Right hindlimb (tissue), 1 donor: ENCODE measurements around the gene TOP1.
A peak's percentile ranks its signal among the peaks of the same experiment; 100 is the strongest.

Experiments used
- DNase-seq: peaks from one replicate; pipeline ENCODE4 v3.0.0-alpha.2; 2018

The TOP1 gene

GRCh38 chr20:41004531-41005360, 23.9 kb upstream of the TOP1 start:
- peak; percentile 35 for DNase-seq

DNA sequence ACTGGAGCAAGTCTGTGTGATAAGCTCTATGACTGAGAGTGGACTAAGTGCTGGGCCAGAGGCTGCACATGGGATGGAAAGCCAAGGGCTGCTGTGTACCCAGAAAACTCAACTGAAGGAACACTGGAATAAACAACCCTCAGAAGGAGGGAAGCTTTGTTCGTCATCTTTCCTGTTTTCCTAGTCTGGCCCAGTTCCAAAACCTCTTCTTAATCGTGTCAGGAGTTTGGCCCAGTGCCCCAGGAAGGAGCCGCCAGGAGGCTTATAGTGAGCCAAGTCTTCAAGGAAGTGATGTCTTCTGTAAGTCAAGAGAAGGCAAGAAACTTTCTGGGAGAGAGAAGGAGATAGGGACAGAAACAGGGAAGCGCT, 23.3 kb upstream of the TOP1 start:
- peak; percentile 80 for DNase-seq

DNA sequence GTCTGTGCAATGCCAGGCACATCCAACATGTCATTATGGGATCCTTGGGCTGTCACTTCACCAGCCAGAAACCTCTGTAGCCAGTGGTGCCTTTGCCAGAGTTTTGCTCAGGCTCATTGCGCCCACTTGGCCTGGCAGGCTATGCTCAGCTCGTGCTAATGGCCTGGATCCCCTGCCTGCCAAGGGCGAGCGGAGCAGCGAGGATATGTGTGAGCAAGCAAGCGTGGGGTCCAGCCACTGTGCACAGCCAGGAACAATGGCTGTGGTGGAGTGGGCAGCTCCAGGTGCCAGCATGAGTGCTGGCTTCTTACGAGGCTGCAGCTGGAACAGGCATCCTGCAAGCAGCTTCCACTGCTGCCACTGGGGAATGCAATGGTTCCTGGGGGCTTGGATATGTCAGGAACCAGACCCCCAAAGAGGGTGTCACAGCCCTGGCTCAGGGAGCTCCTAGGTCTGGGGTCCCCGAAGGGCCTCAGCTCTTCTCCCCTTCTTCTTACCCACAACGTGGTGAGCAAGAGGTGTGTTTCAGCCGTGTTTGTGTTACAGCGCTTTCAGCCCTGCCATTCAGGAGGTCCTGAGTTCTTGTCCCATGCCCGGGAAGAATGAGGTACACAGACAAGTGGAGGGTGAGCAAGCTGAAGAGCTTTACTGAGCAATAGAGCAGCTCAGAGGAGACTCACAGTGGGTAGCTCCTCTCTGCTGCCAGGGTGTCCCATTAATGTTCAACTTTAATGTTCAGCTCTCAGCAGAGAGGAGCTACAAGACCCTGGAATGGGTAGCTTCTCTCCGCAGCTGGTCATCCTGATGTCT, 22.3 kb upstream of the TOP1 start:
- no peak for DNase-seq

DNA sequence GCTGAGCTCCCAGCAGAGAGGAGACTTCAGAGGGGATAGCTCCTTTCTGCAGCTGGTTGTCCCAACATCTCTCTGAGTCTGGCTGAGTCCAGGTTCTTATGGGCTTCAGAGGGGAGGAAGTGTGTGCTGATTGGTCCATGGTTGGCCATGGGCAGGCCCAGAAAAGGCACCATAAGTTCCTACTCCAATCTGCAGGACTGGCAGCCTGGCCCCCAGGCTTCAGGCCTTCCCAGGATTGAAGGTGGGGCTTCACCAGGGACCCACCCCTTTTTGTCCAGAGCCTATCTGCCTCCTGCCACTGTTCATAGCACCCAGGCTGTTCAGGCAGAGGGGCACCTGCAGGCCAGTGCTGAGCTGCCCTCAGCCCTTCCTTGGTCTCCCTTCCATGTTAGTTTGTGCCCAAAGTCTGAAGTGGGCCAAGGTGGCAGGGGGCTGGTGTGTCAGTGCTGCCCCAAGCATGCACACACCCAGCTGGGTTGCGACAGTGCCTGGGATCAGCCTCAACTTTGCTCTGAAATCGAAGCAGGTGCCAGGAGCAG, 21.6 kb upstream of the TOP1 start:
- DNase-seq = no peak

GRCh38 chr20:41007481-41007880, 21.1 kb upstream of the TOP1 start:
- DNase-seq = no peak

GRCh38 chr20:41009946-41010345, 18.7 kb upstream of the TOP1 start:
- no peak for DNase-seq

GRCh38 chr20:41011551-41012067, 17.0 kb upstream of the TOP1 start:
- DNase-seq = no peak

GRCh38 chr20:41014561-41015088, 14.0 kb upstream of the TOP1 start:
- DNase-seq = no peak

GRCh38 chr20:41017448-41018042, 11.1 kb upstream of the TOP1 start:
- DNase-seq = no peak

GRCh38 chr20:41018153-41018552, 10.5 kb upstream of the TOP1 start:
- DNase-seq = no peak

DNA sequence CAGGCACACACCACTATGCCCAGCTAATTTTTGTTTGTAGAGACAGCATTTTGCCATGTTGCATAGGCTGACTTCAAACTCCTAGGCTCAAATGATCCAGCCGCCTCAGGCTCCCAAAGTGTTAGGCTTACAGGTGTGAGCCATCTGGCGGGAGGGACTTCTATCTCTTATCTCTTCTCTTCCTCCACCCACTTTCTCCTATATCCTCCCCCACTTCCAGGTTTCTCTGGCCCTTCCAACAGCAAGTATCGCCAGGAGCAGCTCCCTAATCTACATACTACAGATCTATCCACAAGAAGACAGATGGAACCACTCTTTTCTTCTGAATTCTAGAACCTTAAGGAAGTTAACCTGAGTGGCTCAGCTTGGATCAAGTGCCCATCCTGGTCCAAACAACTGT, 5.1 kb upstream of the TOP1 start:
- no peak for DNase-seq

- DNase-seq = no peak
These were observed 1.3 kb upstream of the TOP1 start for GRCh38 chr20:41027366-41027765.

DNA sequence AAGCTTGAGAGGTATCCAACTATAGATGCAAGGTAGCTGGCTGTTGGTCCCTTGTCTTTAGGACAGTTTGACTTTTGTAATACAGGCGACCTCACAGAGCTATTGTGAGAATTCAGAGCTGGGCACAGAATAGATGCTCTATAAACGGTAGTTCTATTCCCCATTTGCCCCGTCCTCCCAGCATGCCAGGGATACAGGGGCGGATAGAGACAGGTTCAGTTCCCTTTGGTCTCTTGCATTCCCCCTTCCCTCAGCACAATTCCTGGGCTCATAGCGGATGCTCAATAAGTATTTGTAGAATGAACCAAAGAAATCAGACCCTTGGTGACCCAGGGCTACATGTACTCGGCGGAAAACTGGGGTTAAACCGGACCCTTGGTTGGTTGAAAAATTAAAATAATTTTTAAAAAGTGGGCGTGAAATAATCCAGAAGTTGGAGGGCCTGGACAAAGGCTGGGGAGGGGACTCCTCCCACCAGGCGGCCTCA, 707 bp upstream of the TOP1 start:
- no peak for DNase-seq

GRCh38 chr20:41029150-41029901, 704 bp downstream of the TOP1 start:
- DNase-seq = peak; percentile 66

DNA sequence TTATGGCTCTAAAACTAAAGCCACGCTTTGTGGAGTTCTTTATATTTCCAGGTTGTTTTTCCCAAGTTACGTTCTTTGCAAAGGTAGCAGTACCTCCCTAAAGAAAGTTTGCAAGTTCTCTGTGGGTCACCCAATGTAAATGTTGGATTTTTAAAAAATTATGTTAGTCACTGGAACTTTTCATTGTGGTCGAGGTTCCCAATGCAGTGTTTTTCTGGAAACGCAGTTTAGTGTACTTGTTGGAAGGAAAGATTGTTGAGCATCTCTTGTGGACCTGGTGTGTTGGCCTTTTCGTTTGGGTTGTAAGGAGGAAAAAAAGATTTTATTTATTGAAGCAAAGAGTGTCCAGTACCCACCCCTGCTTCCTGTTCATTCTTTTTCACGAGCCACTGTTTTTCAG, 1.4 kb downstream of the TOP1 start:
- DNase-seq = no peak

DNA sequence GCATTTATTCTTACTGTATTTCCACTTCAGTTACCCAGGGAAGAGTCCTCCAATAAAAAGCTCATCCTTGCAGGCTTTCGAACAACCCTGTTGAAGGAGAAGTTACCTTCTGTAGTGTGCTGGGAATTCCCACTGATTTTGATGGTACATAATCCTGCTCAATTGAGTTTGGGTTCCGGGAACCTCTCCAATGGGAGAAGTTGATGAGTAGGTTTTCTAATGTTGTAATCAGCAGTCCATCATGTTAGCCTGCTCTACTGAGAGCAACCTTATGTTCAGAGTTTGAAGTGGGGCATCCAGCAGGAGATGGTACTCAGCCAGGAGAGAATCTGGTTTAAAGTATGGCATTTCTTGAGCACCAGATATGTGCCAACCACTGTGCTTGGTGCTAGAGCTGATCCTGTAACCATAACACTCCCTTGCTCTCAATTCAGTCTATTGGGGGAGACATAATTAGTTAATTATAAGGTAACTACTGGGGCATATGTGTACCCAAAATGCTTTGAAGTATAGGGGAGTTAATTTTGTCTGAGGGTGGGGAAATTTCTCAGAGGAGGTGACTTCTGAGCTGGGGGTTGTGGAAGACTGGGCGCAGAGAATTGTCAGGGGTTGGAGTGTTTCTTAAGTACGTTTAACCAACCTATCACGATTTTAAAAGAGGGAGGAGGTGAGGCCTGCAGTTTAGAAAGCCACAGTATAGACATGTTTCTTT, 2.1 kb downstream of the TOP1 start:
- DNase-seq = no peak

- DNase-seq = no peak
These were observed 2.6 kb downstream of the TOP1 start for GRCh38 chr20:41031243-41031619.

DNA sequence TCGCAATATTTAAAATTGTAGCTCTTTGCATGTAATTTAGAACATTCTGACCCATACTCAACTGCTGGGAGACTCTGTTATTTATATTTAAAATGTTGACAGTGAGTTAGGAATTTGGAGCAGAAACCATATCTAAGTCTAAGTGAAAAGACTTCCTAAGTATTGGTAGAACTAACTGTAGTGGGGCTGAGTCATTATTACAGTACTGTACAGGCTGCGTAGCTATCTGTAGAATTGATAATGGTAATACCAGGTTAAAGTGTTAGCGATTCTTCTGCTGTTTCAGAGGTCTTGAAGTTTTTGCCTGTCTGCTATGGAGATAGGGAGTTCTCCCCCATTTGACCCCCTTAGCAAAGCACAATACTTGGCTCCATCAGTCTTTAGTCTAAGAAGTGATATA, 3.6 kb downstream of the TOP1 start:
- no peak for DNase-seq

GRCh38 chr20:41034239-41034638, 5.6 kb downstream of the TOP1 start:
- DNase-seq = no peak

DNA sequence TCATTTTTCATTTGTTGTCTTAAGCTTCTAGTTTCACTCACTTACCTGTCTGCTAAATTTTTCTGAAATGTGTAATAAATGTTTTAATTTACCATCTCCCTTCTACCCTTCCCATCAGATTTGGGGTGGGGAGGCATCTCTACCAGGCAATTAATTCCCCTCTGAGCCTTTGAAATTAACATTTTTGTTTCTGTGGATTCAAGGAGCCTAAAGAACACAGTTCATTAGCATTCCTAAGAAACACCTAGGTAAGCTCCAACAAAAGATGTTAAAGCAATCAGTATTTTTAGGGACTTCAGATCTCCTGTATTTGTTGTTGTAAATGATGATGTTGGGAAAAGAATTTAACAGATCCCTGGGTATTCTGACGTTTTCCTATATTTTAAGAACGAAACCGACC, 6.6 kb downstream of the TOP1 start:
- no peak for DNase-seq

GRCh38 chr20:41037179-41037578, 8.6 kb downstream of the TOP1 start:
- DNase-seq = no peak
